HG02973 (cell line): Measurements from ENCODE around the gene LDAH.
A peak's percentile ranks its signal among the peaks of the same experiment; 100 is the strongest.
"Not testable (repeated sequence)": the region's sequence is repeated elsewhere in the genome, so short reads cannot be mapped to it uniquely, and the experiment has no call there.

Experiments used
- ATAC-seq: cut with Tn5 transposase; IDR thresholded peaks from one replicate; pipeline ENCODE4 v1.9.1; 2021; ENCODE audit warnings: moderate library complexity; ENCODE audit not compliant: unreplicated experiment

LDAH gene

DNA sequence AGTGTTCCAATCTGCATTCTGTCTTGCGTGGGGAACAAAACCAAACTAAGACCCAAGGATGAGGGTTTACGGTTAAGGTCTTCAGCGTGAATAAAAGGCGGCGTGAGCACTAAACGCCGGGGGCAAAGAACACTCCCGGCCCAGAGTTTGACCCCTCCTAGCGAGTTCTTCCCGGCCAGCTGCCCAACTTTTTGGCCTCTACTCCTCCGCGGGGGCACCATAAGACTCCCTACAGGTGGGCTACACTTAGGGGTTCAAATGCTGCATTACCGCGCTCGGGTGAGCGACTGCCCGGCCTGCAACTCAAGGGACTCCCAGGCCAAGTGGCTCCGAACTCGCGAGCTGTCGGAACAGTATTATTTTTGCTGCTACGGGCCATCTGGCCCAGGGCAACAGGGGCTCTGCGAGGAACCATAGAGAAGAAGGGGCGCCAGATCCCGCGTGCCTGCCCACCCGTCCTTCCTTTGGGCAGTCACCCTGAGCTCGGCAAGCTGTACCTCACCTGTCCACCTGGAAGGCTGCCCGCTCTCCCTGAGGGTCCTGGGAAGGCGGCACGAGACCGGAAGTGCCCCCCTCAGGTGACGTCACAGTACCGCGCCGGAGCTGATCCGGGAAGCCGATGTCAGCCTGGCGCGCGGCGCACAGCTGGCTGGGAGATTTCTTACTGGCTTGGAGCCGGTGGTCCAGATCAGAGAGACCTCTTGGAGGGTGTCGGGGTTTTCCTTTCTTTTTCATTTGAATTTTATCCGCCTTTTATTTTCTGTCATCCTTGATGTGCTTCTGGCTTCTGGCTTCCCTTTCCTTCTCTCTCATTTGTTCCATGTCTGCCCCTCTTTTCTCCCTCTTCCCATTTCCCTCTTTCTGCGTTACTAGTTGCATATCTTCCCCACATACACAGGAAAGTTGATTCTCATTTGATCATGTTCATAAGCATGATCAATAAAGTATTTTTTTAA is at the start of gene LDAH:
Gene LDAH, minus strand, starts transcription at position 567 of the 956 bp plus-strand sequence. CDS start 21,638 bp downstream, outside the sequence.
- peak; percentile 87 for ATAC-seq

DNA sequence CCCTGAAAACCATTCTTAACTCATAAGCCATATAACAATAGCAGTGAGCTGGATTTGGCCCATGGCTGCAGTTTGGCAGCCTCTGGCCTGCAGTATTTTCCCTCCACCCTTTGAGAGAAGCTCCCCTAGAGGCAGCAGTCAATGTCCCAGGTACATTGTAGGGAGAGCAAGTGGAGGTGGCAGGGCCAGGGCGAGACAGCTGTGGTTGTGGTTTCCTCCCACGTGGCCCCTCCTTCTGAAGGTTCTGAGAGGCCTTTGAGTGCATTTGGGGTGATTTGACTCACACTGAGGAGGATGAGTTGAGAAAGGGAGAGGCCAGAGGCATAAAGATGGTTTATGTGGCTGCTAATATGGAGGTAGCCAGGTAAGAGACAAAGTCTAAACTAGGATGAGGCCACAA is 45.5 kb upstream of the LDAH start:
- peak; percentile 100 for ATAC-seq

DNA sequence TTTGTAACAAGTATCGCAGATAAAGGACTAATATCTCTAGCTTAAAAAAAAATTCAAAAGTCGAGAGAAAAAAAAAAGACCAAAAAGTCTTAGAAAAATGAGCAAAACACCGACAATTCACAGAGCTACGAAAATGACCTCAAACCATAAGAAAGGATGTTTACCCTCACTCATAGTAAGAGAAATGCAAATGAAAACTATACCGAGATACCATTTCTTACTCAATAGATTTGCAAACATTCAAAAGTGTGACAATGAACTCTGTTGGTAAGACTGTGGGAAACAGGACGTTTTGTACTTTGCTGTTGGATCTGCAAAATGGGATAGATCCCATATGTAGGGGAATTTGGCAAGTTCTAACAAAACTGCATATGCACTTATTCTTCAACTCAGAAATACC is 39.9 kb upstream of the LDAH start:
- no peak for ATAC-seq

DNA sequence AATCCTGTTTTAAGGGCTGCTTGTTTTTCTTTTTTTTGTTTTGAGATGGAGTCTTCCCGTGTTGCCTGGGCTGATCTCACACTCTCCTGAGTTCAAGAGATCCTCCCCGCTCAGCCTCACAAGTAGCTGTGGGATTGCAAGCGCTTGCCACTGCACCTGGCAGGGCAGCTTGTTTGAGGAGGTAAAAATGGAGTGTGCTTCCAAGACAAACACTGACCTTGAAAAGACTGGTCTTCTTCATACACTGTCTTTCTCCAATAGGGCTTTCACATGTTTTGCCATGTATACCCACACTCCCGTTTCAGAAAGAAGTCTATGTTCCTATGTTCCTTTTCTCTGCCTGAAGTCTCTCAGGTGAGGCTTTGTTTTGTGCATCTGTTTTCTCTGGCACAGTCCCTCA is 32.6 kb upstream of the LDAH start:
- no peak for ATAC-seq

DNA sequence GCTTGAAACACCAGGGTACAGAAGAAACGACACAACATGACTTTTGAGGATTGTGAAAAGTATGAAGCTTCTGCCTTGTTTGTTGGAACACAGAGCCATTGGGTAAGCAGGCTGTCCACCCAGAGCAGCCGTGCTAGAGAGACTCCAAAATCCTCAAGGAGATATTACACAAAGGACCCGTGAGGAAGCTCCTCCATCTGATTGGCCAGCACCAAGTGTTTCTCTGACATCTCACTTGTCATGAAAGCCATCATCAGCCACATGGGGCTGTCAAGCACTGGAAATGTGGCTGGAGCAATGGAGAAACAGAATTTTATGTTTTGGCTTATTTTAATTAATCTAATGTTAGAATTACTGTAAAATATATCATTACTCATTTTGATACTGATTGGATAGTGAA is 29.8 kb upstream of the LDAH start:
- ATAC-seq = no peak

GRCh38 chr2:20852139-20852538 is 29.2 kb upstream of the LDAH start:
- ATAC-seq = no peak

DNA sequence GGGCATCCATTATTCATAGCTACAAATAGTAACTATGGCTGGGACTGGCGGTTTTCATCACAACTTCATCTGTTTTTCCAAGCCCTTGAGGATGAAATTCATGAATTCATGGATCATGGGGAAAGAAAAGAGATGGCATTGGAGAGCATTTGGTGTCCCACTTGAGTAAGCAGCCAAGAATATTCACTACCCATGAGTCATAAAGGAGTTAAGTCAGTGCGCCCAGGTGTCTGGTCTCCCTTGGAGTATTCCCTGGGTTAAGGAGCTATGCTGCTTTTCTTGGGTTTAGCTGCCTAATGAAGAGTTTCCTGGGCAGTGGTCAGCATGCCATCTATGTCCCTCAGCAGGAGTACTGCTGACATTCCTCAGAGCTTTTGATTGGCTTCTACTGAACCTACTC is 21.3 kb upstream of the LDAH start:
- no peak for ATAC-seq

DNA sequence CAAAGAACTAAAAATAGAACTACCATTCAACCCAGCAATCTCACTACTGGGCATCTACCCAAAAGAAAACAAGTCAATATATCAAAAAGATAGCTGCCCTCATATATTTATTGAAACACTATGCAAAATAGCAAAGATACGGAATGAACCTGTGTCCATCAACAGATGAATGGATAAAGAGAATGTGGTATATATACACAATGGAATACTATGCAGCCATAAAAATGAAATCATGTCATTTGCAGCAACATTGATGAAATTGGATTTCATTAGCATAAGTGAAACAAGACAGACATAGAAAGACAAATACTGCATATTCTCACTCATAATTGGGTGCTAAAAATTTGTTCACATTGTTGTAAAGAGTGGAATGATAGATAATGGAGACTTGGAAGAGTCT is 16.2 kb upstream of the LDAH start:
- ATAC-seq = no peak

DNA sequence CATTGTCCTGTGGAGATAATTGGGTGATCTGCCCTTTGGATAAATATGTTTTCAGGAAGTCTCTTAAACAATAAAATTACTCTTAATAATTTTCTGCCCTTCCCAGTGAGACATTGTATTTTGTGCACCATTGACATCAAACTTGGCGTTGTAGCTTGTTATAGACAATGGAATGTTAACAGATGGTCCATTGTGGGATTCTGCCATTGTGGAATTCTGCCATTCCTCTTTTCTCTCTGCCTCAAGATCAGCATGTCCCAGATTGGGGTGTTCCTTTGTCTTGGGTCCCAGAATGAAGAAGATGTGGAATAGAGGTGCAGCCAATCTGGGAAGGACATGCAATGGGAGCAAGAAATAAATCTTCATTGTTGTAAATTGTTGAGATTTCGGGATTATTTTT is 15.1 kb upstream of the LDAH start:
- ATAC-seq = no peak

DNA sequence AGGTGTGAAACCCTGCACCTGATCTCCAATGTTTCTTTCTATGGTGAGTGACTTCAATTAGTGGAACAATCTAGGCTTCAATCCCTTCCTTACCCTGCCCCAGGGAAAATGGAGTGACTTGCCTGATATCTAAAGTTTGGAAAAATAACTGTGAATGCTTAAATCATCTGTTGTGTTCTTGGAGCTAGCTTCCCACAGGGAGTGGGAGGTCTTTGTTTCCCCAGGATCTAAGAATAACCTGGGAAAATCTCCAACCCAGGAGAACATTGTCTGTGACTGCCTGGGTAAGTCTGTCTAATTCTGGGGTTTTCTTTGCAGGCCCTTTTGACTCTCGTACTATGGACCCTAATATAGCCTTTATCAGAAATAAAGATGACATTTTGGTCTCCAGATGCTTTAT is 13.6 kb upstream of the LDAH start:
- ATAC-seq = no peak

- ATAC-seq = no peak
Measured at GRCh38 chr2:20834331-20834730, 11.4 kb upstream of the LDAH start.

GRCh38 chr2:20832606-20833005 is 9.7 kb upstream of the LDAH start:
- no peak for ATAC-seq

DNA sequence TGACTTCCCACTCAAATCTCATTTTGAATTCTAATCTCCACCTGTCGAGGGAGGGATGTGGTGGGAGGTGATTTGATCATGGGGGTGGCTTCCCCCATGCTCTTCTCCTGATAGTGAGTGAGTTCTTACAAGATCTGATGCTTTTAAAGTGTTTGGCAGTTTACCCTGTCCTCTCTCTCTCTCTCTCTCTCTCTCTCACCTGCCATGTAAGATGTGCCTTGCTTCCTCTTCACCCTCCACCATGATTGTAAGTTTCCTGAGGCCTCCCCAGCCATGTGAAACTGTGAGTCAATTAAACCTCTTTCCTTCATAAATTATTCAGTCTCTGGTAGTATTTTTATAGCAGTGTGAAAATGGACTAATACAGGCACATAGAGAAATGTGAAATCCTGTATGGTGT is 7.0 kb upstream of the LDAH start:
- no peak for ATAC-seq

GRCh38 chr2:20823917-20824316 is 1.0 kb upstream of the LDAH start:
- ATAC-seq = no peak

DNA sequence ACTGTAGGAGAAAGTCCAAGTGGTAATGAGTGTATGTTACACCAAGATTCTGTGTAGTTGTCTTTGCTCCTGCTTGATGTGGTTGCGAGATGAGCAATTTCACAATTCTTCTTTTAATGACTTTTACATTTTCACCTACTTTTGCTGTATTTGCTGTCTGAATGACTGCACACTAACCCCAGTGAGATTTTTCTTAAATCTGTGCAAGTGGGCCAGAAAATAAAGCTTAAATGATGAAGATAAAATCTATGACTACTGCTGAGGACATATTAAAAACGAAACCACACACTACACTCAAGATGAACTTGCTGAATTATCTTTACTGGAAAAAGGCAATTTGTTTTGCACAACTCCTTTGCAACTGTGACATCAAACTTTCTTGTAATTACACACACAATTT is 4.1 kb downstream of the LDAH start:
- no peak for ATAC-seq

- no peak for ATAC-seq
Measured at GRCh38 chr2:20815216-20815615, 7.7 kb downstream of the LDAH start.

- no peak for ATAC-seq
Measured at GRCh38 chr2:20812779-20813178, 10.1 kb downstream of the LDAH start.

GRCh38 chr2:20806286-20806685 is 16.6 kb downstream of the LDAH start:
- no peak for ATAC-seq

DNA sequence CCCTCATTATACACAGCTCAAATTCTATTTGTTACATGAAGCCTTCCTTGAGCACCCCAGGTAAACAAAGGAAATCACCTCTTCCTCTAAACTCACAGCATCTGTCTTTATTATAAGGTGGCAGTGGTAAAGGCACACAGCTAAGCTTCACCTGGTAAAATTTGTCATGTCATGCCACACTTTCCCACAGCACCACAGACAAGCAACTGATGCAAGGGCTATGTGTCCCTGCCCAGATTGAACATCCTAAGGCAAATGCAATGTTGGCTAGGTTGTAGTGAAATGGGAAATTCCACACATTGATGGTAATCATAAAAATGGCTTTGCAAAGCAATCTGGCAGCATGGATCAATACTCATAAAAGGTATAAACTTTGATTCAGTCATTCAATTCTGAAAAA is 18.9 kb downstream of the LDAH start:
- ATAC-seq = no peak

DNA sequence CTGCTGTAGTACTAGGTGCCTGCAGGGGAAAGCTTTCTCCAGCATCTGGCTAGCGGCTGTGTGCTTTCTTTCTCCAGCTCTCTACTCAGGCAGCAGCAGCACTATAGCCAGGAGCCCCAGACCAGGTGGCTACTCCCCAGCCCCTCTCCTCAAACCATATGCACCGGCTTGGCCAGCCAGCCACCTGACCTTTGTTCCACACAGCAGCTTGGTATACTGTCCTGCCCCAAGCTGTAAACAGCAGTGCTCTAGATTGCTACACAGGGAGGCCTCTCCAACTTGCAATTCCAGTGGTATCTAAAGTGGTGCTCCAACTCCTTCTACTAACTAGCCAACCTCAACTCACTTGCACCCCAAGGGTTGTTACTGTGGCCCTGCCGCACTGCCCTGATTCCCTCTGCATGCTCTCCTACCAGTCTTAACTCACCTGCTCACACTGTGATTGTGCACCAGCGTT is 19.6 kb downstream of the LDAH start:
- no peak for ATAC-seq

DNA sequence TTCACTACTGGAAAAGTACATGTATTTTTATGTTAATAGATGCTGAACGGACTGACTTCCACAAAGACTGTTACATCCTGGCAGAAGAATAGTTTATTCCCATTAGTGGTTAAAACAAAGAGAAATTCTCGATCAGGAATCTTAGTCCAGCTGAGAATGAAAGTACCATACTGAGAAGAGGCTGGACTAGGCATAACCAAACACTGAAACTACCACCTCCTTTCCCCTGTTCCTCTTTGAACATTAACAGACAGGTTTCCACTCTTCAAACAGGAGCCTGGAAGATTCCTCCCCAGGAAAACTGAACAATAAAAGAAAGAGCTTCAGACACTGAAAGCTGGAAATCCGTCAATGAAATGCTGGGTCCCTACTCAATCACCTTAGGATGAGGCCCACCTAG is 25.8 kb downstream of the LDAH start:
- ATAC-seq = no peak

- ATAC-seq = no peak
Measured at GRCh38 chr2:20796374-20796791, 26.5 kb downstream of the LDAH start.

DNA sequence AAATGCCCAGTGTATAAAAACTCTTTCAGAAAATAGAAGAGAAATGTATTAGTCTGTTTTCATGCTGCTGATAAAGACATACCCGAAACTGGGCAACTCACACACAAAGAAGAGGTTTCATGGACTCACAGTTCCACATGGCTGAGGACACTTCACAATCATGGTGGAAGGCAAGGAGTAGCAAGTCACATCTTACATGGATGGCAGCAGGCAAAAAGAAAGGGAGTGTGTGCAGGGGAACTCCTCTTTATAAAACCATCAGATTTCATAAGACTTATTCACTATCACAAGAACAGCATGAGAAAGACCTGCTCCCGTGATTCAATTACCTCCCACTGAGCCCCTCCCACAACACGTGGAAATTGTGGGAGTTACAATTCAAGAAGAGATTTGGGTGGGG is 29.0 kb downstream of the LDAH start:
- ATAC-seq = not testable (repeated sequence)
